Measurements from ENCODE around the gene C20orf96.

GRCh38 chr20:271069-271468 lies 19.5 kb downstream of the C20orf96 start:
- TF ChIP-seq POLR2A (IDR thresholded peaks at IDR 0.05; ENCODE audit: low read depth, low read length) (no peak), POLR2AphosphoS5 (IDR thresholded peaks at IDR 0.05; ENCODE audit: low read depth, low read length) (no peak), TAF1 (IDR thresholded peaks at IDR 0.05; ENCODE audit: borderline replicate concordance, low read depth, low read length) (no peak)
